ENCODE measurements around the gene APCDD1. TPM values are rescaled to one million over a fixed set of nuclear protein-coding genes. Genes with fewer than 3 reads are reported as not detected.

APCDD1 gene
- total RNA-seq, 1 experiment from 2014 or later: 355 TPM

- Histone ChIP-seq H3K9me3 (ENCODE audit: low read depth, low read length, poor library complexity, severe bottlenecking) (peaks cover 13% of the 10 kb centered on the region), H3K27me3 (replicated peaks; ENCODE audit: insufficient read depth, low read depth, low read length, poor library complexity) (no peaks in the 10 kb centered on the region), H3K27ac (ENCODE audit: low read depth, low read length, poor library complexity, severe bottlenecking) (no peak overlapping the region), H3K36me3 (ENCODE audit: insufficient read depth, low read length, poor library complexity, severe bottlenecking) (no peaks in the 10 kb centered on the region), H3K4me1 (ENCODE audit: insufficient read depth, low read length, poor library complexity, severe bottlenecking) (peaks cover 26% of the 10 kb centered on the region), H3K4me3 (ENCODE audit: low read depth, low read length, poor library complexity, severe bottlenecking) (no peak overlapping the region)
- no TSS peak for BruUV-seq (replicated peaks)
- intact Hi-C loops (cut with micrococcal nuclease; ENCODE audit: unreplicated experiment): no loop called here
- DNase-seq (ENCODE audit: low spot score): no peak
- ChIA-PET POLR2A (ENCODE audit: low non-redundant PET) (no interaction called here), CTCF (no interaction called here)
- TF ChIP-seq EZH2 (IDR thresholded peaks at IDR 0.05; ENCODE audit: borderline replicate concordance, low read depth, low read length, poor library complexity, severe bottlenecking): no peak
- no peak for TF ChIP-seq CTCF (conservative IDR thresholded peaks at IDR 0.05; ENCODE audit: low read depth, low read length)
Measured at GRCh38 chr18:10511236-10511635, 56.8 kb downstream of the APCDD1 start.

- no TSS peak for BruUV-seq (replicated peaks)
- ChIA-PET POLR2A (ENCODE audit: low non-redundant PET) (no interaction called here), CTCF (interaction anchor here (0.5 kb wide), 1 partner anchor 52 kb away, joined by 6 read pairs; no protein-coding TSS in a partner anchor)
- TF ChIP-seq CTCF (conservative IDR thresholded peaks at IDR 0.05; ENCODE audit: low read depth, low read length) (no peak), EZH2 (IDR thresholded peaks at IDR 0.05; ENCODE audit: borderline replicate concordance, low read depth, low read length, poor library complexity, severe bottlenecking) (no peak)
- no peak for DNase-seq (ENCODE audit: low spot score)
- intact Hi-C loops (cut with micrococcal nuclease; ENCODE audit: unreplicated experiment): no loop called here
- H3K4me3 ChIP-seq (ENCODE audit: low read depth, low read length, poor library complexity, severe bottlenecking): no peak overlapping the region
- no peaks in the 10 kb centered on the region for H3K27me3 ChIP-seq (replicated peaks; ENCODE audit: insufficient read depth, low read depth, low read length, poor library complexity)
- peaks cover 42% of the 10 kb centered on the region for H3K4me1 ChIP-seq (ENCODE audit: insufficient read depth, low read length, poor library complexity, severe bottlenecking)
- peak overlapping the region; percentile 43 for H3K27ac ChIP-seq (ENCODE audit: low read depth, low read length, poor library complexity, severe bottlenecking)
- peaks cover 5% of the 10 kb centered on the region for H3K9me3 ChIP-seq (ENCODE audit: low read depth, low read length, poor library complexity, severe bottlenecking)
- no peaks in the 10 kb centered on the region for H3K36me3 ChIP-seq (ENCODE audit: insufficient read depth, low read length, poor library complexity, severe bottlenecking)
Measured at GRCh38 chr18:10514082-10514481, 59.6 kb downstream of the APCDD1 start.

GRCh38 chr18:10514601-10515000 is 60.2 kb downstream of the APCDD1 start:
- peak; percentile 53 for DNase-seq (ENCODE audit: low spot score)
- H3K27me3 ChIP-seq (replicated peaks; ENCODE audit: insufficient read depth, low read depth, low read length, poor library complexity): no peaks in the 10 kb centered on the region
- peaks cover 5% of the 10 kb centered on the region for H3K9me3 ChIP-seq (ENCODE audit: low read depth, low read length, poor library complexity, severe bottlenecking)
- TF ChIP-seq EZH2 (IDR thresholded peaks at IDR 0.05; ENCODE audit: borderline replicate concordance, low read depth, low read length, poor library complexity, severe bottlenecking): no peak
- no peak for TF ChIP-seq CTCF (conservative IDR thresholded peaks at IDR 0.05; ENCODE audit: low read depth, low read length)
- intact Hi-C loops (cut with micrococcal nuclease; ENCODE audit: unreplicated experiment): no loop called here
- H3K4me1 ChIP-seq (ENCODE audit: insufficient read depth, low read length, poor library complexity, severe bottlenecking): peaks cover 47% of the 10 kb centered on the region
- no peak overlapping the region for H3K4me3 ChIP-seq (ENCODE audit: low read depth, low read length, poor library complexity, severe bottlenecking)
- ChIA-PET POLR2A (ENCODE audit: low non-redundant PET) (no interaction called here), CTCF (no interaction called here)
- no peaks in the 10 kb centered on the region for H3K36me3 ChIP-seq (ENCODE audit: insufficient read depth, low read length, poor library complexity, severe bottlenecking)
- no TSS peak for BruUV-seq (replicated peaks)
- peak overlapping the region; percentile 43 for H3K27ac ChIP-seq (ENCODE audit: low read depth, low read length, poor library complexity, severe bottlenecking)
